Endometrial microvascular endothelial cells (primary cell): ENCODE results near the gene TMEM117. TPM values are rescaled to one million over a fixed set of nuclear protein-coding genes. Genes with fewer than 3 reads are reported as not detected.

ENCODE experiments used
- in situ Hi-C: cut with HindIII; loops from 2 replicates; pipeline ENCODE4 v1.10.0; 2017; ENCODE audit warnings: low sequenced_read_pairs, low pct_unique_long_range_greater_than_20kb; ENCODE audit errors: inconsistent ontology term
- total RNA-seq: library from RNA; depleted of rRNA; stranded (reverse); fragments of >200 nt; gene quantifications from one replicate; pipeline ENCODE4 v1.2.3, GENCODE V29; 2015; ENCODE audit errors: inconsistent ontology term

TMEM117 gene
- total RNA-seq, 1 donor from 2014 or later, result 1.9 TPM

GRCh38 chr12:44046732-44047417, 211.0 kb downstream of the TMEM117 start:
- in situ Hi-C loops, result no loop called here

DNA sequence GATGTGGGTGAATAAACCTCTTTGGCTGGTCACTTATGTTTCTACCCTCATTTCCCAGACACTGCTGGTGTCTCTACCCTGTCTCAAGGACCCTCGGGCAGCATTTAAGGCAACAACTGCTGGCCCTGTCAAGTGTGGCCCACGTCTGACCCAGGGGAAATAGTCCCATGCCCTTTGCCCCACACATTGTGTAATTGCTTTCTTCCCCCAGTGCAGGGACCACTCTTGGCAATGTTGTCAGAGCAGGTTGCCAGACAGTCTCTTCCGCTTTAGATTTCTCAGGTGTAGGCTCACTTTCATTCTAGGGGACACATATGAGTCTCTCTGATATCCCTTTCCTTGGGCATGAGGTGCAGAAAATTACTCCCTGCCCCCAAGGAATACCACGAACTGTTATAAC, 216.7 kb downstream of the TMEM117 start:
- in situ Hi-C loops, result no loop called here

GRCh38 chr12:44053549-44054127, 217.8 kb downstream of the TMEM117 start:
- in situ Hi-C loops, result no loop called here

DNA sequence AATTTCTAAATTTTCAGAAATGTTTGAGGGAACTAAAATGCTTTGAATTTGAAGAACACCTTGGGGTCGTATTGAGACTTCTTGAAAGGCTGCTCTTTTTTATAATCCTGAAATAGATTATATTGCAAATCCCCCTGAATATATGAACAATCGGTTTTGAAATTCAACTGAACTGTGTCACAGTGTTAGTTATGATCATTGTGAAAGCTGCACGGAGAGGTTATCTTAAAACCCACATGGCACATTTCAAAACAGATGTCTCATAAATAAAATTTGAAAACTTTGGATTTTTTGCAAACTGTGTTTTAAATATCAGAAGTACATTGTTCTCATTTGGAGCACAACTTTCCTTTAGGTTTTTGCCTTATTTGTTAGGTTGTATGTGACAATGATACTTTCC, 218.4 kb downstream of the TMEM117 start:
- in situ Hi-C loops, result no loop called here

DNA sequence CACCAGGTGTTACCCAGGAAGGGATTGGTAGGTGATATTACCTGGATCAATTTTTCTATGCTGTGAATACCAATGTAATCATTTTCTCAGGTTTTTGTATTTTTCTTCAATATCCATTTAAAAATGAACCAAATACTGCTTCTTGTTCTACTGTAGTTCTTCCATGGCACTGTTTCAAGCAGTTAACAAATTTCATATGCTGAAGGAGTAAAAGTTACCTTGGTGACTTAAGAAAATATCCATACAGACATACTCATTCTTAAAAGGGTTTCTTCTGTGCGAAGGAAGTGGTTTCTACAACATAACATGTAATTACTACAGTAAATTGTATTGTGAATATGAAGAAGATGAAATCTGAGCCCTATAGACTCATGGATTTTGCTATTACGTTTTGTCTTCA, 222.5 kb downstream of the TMEM117 start:
- in situ Hi-C loops, result no loop called here

DNA sequence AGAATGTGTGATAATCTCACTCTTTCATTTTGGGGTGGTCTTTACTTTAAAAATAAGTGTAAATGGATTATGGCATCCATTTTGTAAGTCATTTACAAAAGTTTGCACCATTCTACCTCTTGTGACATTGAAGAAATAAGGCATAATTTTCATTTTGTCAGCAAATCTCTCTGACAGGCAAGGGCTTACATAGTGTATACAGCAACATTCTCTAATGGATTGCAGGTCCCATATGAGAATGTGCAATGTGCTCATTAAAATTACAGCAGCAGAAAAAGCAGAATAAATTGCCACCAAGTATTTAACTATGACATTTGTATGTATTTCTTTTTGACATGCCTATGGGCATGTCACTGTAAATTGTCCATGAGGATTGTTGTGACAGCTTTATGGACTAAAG, 223.6 kb downstream of the TMEM117 start:
- in situ Hi-C loops, result no loop called here

DNA sequence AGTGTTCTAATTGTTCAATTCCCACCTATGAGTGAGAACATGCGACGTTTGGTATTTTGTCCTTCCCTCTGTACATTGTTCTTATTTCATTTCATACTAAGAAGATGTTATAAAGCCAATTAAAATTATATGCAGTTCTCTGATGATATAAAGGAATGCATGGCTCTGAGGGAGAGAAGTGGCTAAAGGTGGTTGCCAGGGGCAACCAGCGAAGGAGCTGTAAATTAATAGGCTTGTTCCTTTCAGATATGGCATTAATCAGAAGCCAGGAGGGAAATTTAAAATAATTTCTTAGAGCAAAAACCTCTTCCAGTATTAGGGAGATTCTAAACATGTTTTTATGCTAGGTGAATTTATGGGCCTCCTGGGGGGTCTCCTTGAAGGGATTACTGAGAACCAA, 227.8 kb downstream of the TMEM117 start:
- in situ Hi-C loops, result no loop called here

GRCh38 chr12:44076871-44077270, 241.0 kb downstream of the TMEM117 start:
- in situ Hi-C loops, result no loop called here

DNA sequence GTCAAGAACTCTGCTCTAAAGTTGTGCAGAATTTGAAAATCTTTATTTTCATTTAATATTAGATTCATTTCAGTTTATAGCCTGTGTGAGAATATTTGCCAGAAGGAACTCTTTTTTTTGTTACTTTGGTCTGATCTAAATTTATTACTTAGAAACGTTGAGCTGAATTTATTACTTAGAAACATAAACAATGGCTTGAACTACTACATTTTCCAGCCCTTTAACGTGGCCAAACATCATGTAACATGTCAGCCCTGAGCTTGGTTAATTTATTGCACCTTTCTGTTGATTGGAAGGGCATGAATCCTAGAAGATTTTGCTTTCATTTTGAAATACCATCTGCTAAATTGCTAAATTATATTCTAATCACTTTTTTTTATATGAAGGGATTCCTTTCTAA, 241.4 kb downstream of the TMEM117 start:
- in situ Hi-C loops, result no loop called here

DNA sequence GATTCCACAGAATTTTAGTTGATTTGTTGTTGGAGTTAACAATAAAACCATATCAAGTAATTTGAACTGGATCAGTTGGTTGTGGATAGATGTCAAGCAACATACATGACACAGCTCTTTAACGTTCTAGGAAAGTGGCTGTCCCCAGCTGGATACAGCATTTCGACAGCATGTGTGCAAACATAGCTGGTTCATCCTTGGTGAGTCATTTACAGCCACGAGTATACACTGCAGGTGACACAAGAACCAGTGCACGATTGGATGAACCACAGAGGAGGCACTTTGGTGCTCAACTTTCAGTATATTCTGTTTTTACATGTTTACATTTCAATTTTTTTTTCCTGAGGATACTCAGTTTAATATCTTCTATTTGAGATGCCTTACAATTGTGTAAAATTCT, 242.4 kb downstream of the TMEM117 start:
- in situ Hi-C loops, result no loop called here

- in situ Hi-C loops, result no loop called here
Measured at GRCh38 chr12:44088647-44089046, 252.8 kb downstream of the TMEM117 start.

DNA sequence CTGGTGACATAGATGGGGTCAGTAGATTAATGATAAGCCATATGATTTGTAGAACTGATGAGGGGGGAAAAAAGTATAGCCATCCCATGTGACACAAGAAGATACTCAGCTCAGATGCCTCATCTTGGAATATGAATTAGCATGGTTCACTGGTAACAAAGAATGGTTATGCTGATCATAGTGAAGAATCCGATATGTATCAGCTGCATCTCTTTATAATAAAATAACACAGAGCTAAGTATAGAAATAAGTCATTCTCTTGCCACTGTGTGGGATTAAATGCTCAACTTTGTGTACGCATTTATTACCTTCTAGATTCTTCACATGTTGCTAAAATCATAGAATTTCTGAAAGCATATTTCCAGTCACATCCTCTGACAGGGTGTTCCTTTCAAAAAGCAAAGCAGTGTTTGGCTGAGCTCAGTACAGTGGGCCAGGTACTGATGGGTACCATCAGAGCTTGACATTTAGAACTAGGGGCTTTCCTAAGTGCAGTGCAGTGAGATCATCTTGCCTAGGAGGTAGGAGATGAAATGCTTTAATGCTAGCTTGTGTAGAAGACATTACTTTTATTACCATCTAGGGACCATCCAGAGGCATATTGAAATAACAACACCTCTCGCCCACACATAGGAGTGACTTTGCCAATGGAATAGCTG, 256.2 kb downstream of the TMEM117 start:
- in situ Hi-C loops, result no loop called here

DNA sequence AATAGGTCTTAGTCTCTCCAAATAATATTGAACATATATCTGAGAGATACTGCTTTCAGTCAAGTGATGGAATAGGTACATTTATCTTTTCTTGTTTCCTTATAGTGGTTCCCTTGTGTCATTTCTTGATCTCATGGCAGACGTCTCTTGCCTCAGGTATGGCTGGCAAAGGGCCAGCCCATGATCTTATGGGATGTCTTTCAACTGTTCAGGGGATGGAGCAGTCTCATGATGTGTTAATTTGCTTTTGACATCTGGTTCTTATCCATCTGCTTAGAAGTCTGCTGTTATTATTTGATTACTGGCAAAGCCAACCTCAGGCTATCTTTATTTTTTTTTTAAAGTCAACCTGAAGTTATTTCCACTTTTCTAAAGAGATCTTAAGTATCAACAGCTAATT, 262.9 kb downstream of the TMEM117 start:
- in situ Hi-C loops, result no loop called here

DNA sequence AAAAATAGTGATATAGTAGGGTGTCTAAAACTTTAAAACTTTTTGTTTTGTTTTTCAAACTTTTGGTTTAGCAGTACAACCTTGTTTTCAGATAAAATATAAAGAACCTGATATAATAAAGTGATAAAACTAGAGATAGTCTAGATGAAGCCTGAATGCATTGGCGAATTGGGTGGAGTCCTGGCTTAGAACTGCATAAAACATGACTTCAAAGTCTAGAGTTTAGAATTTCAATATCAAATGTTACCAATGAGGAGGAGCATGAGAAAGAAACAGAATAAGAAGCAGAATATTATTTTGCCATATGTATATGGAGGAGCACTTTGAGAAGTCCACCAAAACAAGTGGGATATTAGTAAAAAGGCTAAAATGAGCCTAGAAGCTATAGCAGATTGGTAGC, 263.6 kb downstream of the TMEM117 start:
- in situ Hi-C loops, result no loop called here

- in situ Hi-C loops, result no loop called here
Measured at GRCh38 chr12:44100264-44100663, 264.4 kb downstream of the TMEM117 start.

DNA sequence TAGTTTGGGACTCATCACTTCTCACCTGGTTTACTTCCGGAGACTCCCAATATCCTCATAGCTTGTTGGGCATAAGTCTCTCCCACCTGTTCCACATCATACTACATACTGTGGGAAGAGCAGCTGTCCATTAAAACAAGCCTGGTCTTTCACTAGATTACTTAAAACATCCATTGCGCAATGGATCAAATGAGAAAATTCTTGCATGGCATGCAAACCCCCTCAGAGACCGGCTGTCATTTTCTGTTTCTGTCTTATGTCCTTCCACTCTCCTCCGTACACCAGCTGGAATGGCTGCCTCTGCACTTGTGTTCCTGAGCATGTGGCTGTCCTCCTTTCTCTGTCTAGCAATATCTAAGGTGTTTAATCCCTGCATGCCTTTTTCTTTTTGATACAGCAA, 265.6 kb downstream of the TMEM117 start:
- in situ Hi-C loops, result no loop called here

- in situ Hi-C loops, result no loop called here
Measured at GRCh38 chr12:44114906-44115305, 279.0 kb downstream of the TMEM117 start.

- in situ Hi-C loops, result no loop called here
Measured at GRCh38 chr12:44117337-44117736, 281.5 kb downstream of the TMEM117 start.

- in situ Hi-C loops, result no loop called here
Measured at GRCh38 chr12:44118946-44119345, 283.1 kb downstream of the TMEM117 start.

GRCh38 chr12:44126806-44127205, 290.9 kb downstream of the TMEM117 start:
- in situ Hi-C loops, result no loop called here
